ENCODE data around the gene ELL2.

ELL2 gene

GRCh38 chr5:95886340-95887044 is 75.2 kb downstream of the ELL2 start:
- Histone ChIP-seq H3K9me3 (ENCODE audit: control insufficient read depth in 1 of 2, low read length in 2 of 2) (no peaks in the 10 kb centered on the region), H3K4me3 (ENCODE audit: low read depth in 1 of 2, low read length in 2 of 2) (no peak overlapping the region), H3K27me3 (ENCODE audit: low read depth, low read length) (no peaks in the 10 kb centered on the region), H3K27ac (ENCODE audit: low read length) (no peak overlapping the region), H3K36me3 (ENCODE audit: control insufficient read depth in 1 of 2, insufficient read depth in 2 of 2, low read length in 2 of 2) (peaks cover 18 to 24% of the 10 kb centered on the region in 2 donors), H3K4me1 (ENCODE audit: control insufficient read depth in 1 of 2, insufficient read depth in 2 of 2, low read length in 2 of 2) (no peaks in the 10 kb centered on the region)

GRCh38 chr5:95884511-95884910 is 77.1 kb downstream of the ELL2 start:
- no peaks in the 10 kb centered on the region for H3K27me3 ChIP-seq (ENCODE audit: low read depth, low read length)
- no peaks in the 10 kb centered on the region for H3K9me3 ChIP-seq (ENCODE audit: control insufficient read depth in 1 of 2, low read length in 2 of 2)
- H3K4me1 ChIP-seq (ENCODE audit: control insufficient read depth in 1 of 2, insufficient read depth in 2 of 2, low read length in 2 of 2): no peaks in the 10 kb centered on the region
- H3K36me3 ChIP-seq (ENCODE audit: control insufficient read depth in 1 of 2, insufficient read depth in 2 of 2, low read length in 2 of 2): peaks cover 3 to 12% of the 10 kb centered on the region in 2 donors
- H3K4me3 ChIP-seq (ENCODE audit: low read depth in 1 of 2, low read length in 2 of 2): no peak overlapping the region
- no peak overlapping the region for H3K27ac ChIP-seq (ENCODE audit: low read length)

- Histone ChIP-seq H3K27me3 (ENCODE audit: low read depth, low read length) (no peaks in the 10 kb centered on the region), H3K4me1 (ENCODE audit: control insufficient read depth in 1 of 2, insufficient read depth in 2 of 2, low read length in 2 of 2) (no peaks in the 10 kb centered on the region), H3K36me3 (ENCODE audit: control insufficient read depth in 1 of 2, insufficient read depth in 2 of 2, low read length in 2 of 2) (peaks cover 3 to 8% of the 10 kb centered on the region in 2 donors), H3K9me3 (ENCODE audit: control insufficient read depth in 1 of 2, low read length in 2 of 2) (no peaks in the 10 kb centered on the region), H3K4me3 (ENCODE audit: low read depth in 1 of 2, low read length in 2 of 2) (no peak overlapping the region), H3K27ac (ENCODE audit: low read length) (no peak overlapping the region)
Observed at GRCh38 chr5:95884017-95884325, 77.7 kb downstream of the ELL2 start.

- no peak overlapping the region for H3K27ac ChIP-seq (ENCODE audit: low read length)
- no peaks in the 10 kb centered on the region for H3K4me1 ChIP-seq (ENCODE audit: control insufficient read depth in 1 of 2, insufficient read depth in 2 of 2, low read length in 2 of 2)
- H3K9me3 ChIP-seq (ENCODE audit: control insufficient read depth in 1 of 2, low read length in 2 of 2): no peaks in the 10 kb centered on the region
- H3K27me3 ChIP-seq (ENCODE audit: low read depth, low read length): no peaks in the 10 kb centered on the region
- H3K4me3 ChIP-seq (ENCODE audit: low read depth in 1 of 2, low read length in 2 of 2): no peak overlapping the region
- H3K36me3 ChIP-seq (ENCODE audit: control insufficient read depth in 1 of 2, insufficient read depth in 2 of 2, low read length in 2 of 2): peaks cover 3% of the 10 kb centered on the region in 2 donors
Observed at GRCh38 chr5:95883185-95884016, 78.2 kb downstream of the ELL2 start.

GRCh38 chr5:95881833-95882232 is 79.8 kb downstream of the ELL2 start:
- H3K4me3 ChIP-seq (ENCODE audit: low read depth in 1 of 2, low read length in 2 of 2): no peak overlapping the region
- H3K9me3 ChIP-seq (ENCODE audit: control insufficient read depth in 1 of 2, low read length in 2 of 2): no peaks in the 10 kb centered on the region
- H3K36me3 ChIP-seq (ENCODE audit: control insufficient read depth in 1 of 2, insufficient read depth in 2 of 2, low read length in 2 of 2): peaks cover 3% of the 10 kb centered on the region in 2 donors
- H3K4me1 ChIP-seq (ENCODE audit: control insufficient read depth in 1 of 2, insufficient read depth in 2 of 2, low read length in 2 of 2): no peaks in the 10 kb centered on the region
- H3K27ac ChIP-seq (ENCODE audit: low read length): no peak overlapping the region
- no peaks in the 10 kb centered on the region for H3K27me3 ChIP-seq (ENCODE audit: low read depth, low read length)

GRCh38 chr5:95880081-95880926 is 81.3 kb downstream of the ELL2 start:
- Histone ChIP-seq H3K9me3 (ENCODE audit: control insufficient read depth in 1 of 2, low read length in 2 of 2) (no peaks in the 10 kb centered on the region), H3K4me3 (ENCODE audit: low read depth in 1 of 2, low read length in 2 of 2) (no peak overlapping the region), H3K4me1 (ENCODE audit: control insufficient read depth in 1 of 2, insufficient read depth in 2 of 2, low read length in 2 of 2) (no peaks in the 10 kb centered on the region), H3K27me3 (ENCODE audit: low read depth, low read length) (no peaks in the 10 kb centered on the region), H3K36me3 (ENCODE audit: control insufficient read depth in 1 of 2, insufficient read depth in 2 of 2, low read length in 2 of 2) (no peaks in the 10 kb centered on the region), H3K27ac (ENCODE audit: low read length) (no peak overlapping the region)

- Histone ChIP-seq H3K27ac (ENCODE audit: low read length) (no peak overlapping the region), H3K27me3 (ENCODE audit: low read depth, low read length) (no peaks in the 10 kb centered on the region), H3K4me3 (ENCODE audit: low read depth in 1 of 2, low read length in 2 of 2) (no peak overlapping the region), H3K36me3 (ENCODE audit: control insufficient read depth in 1 of 2, insufficient read depth in 2 of 2, low read length in 2 of 2) (no peaks in the 10 kb centered on the region), H3K9me3 (ENCODE audit: control insufficient read depth in 1 of 2, low read length in 2 of 2) (no peaks in the 10 kb centered on the region), H3K4me1 (ENCODE audit: control insufficient read depth in 1 of 2, insufficient read depth in 2 of 2, low read length in 2 of 2) (no peaks in the 10 kb centered on the region)
Observed at GRCh38 chr5:95879661-95880060, 82.0 kb downstream of the ELL2 start.

GRCh38 chr5:95878417-95879323 is 83.0 kb downstream of the ELL2 start:
- H3K36me3 ChIP-seq (ENCODE audit: control insufficient read depth in 1 of 2, insufficient read depth in 2 of 2, low read length in 2 of 2): no peaks in the 10 kb centered on the region
- H3K9me3 ChIP-seq (ENCODE audit: control insufficient read depth in 1 of 2, low read length in 2 of 2): no peaks in the 10 kb centered on the region
- H3K4me1 ChIP-seq (ENCODE audit: control insufficient read depth in 1 of 2, insufficient read depth in 2 of 2, low read length in 2 of 2): no peaks in the 10 kb centered on the region
- no peak overlapping the region for H3K4me3 ChIP-seq (ENCODE audit: low read depth in 1 of 2, low read length in 2 of 2)
- H3K27ac ChIP-seq (ENCODE audit: low read length): no peak overlapping the region
- H3K27me3 ChIP-seq (ENCODE audit: low read depth, low read length): no peaks in the 10 kb centered on the region

- no peaks in the 10 kb centered on the region for H3K9me3 ChIP-seq (ENCODE audit: control insufficient read depth in 1 of 2, low read length in 2 of 2)
- H3K27me3 ChIP-seq (ENCODE audit: low read depth, low read length): no peaks in the 10 kb centered on the region
- no peak overlapping the region for H3K4me3 ChIP-seq (ENCODE audit: low read depth in 1 of 2, low read length in 2 of 2)
- no peaks in the 10 kb centered on the region for H3K4me1 ChIP-seq (ENCODE audit: control insufficient read depth in 1 of 2, insufficient read depth in 2 of 2, low read length in 2 of 2)
- no peak overlapping the region for H3K27ac ChIP-seq (ENCODE audit: low read length)
- H3K36me3 ChIP-seq (ENCODE audit: control insufficient read depth in 1 of 2, insufficient read depth in 2 of 2, low read length in 2 of 2): no peaks in the 10 kb centered on the region
Observed at GRCh38 chr5:95876782-95877181, 84.9 kb downstream of the ELL2 start.

GRCh38 chr5:95874246-95874645 is 87.4 kb downstream of the ELL2 start:
- Histone ChIP-seq H3K27ac (ENCODE audit: low read length) (no peak overlapping the region), H3K4me1 (ENCODE audit: control insufficient read depth in 1 of 2, insufficient read depth in 2 of 2, low read length in 2 of 2) (peaks cover 0 to 6% of the 10 kb centered on the region in 2 donors), H3K36me3 (ENCODE audit: control insufficient read depth in 1 of 2, insufficient read depth in 2 of 2, low read length in 2 of 2) (peaks cover 0 to 5% of the 10 kb centered on the region in 2 donors), H3K27me3 (ENCODE audit: low read depth, low read length) (no peaks in the 10 kb centered on the region), H3K9me3 (ENCODE audit: control insufficient read depth in 1 of 2, low read length in 2 of 2) (no peaks in the 10 kb centered on the region), H3K4me3 (ENCODE audit: low read depth in 1 of 2, low read length in 2 of 2) (no peak overlapping the region)

All from muscle layer of duodenum (tissue), 2 donors.